A549 (cell line): ENCODE results near the gene POMT2.

Experiments used
- CBX2 ChIP-seq: fragments of 200-600 bp; sonication (generic); IDR thresholded peaks from 2 replicates; pipeline ENCODE4 v1.6.1; 2016; ENCODE audit warnings: low read depth, mild to moderate bottlenecking, borderline replicate concordance
- CTCF ChIP-seq: fragments of >200 bp; sonication (Bioruptor Twin); formaldehyde crosslinking; IDR thresholded peaks from 3 replicates; pipeline ENCODE4 v1.5.1; 2016
- E2F6 ChIP-seq: IDR thresholded peaks from 2 replicates; pipeline ENCODE4 v1.6.1; 2012; ENCODE audit warnings: low read depth, borderline replicate concordance
- EHMT2 ChIP-seq: fragments of 200-600 bp; sonication (generic); IDR thresholded peaks from 2 replicates; pipeline ENCODE4 v1.6.1; 2016; ENCODE audit warnings: antibody characterized with exemption, low read depth, mild to moderate bottlenecking, moderate library complexity
- PHF8 ChIP-seq: fragments of 200-600 bp; sonication (generic); IDR thresholded peaks from 2 replicates; pipeline ENCODE4 v1.6.1; 2016; ENCODE audit warnings: low read depth, mild to moderate bottlenecking, antibody characterized with exemption, moderate library complexity, borderline replicate concordance
- POLR2A ChIP-seq: IDR thresholded peaks from 2 replicates; pipeline ENCODE4 v1.6.1; 2012; ENCODE audit warnings: mild to moderate bottlenecking, low read length
- REST ChIP-seq: fragments of 200-600 bp; sonication (generic); IDR thresholded peaks from 2 replicates; pipeline ENCODE4 v1.6.1; 2016; ENCODE audit warnings: antibody characterized with exemption, mild to moderate bottlenecking, moderate library complexity

GRCh38 chr14:77309131-77309530 is 11.6 kb downstream of the POMT2 start:
- no peak for TF ChIP-seq E2F6
- TF ChIP-seq CTCF: no peak
- no peak for TF ChIP-seq CBX2
- no peak for TF ChIP-seq POLR2A
- no peak for TF ChIP-seq REST
- TF ChIP-seq EHMT2: no peak
- no peak for TF ChIP-seq PHF8
